Measurements from ENCODE around the gene CDKAL1. TPM values are rescaled to one million over a fixed set of nuclear protein-coding genes. Genes with fewer than 3 reads are reported as not detected.

The CDKAL1 gene
- total and polyA plus RNA-seq, 11 donors, result 3.2 to 14.3 (median 9.3) TPM

GRCh38 chr6:21235162-21235561, 700.9 kb downstream of the CDKAL1 start:
- Histone ChIP-seq H3K27me3 (no peaks in the 10 kb centered on the region), H3K27ac (no peak overlapping the region), H3K4me1 (no peaks in the 10 kb centered on the region), H3K9me3 (peaks cover 0 to 29% (median 12%) of the 10 kb centered on the region in 12 donors), H3K4me3 (no peak overlapping the region), H3K36me3 (peaks cover 0 to 26% (median 16%) of the 10 kb centered on the region in 9 donors)
- intact Hi-C loops (cut with DNase I), result no loop called here
- TF ChIP-seq, protein P1, sequence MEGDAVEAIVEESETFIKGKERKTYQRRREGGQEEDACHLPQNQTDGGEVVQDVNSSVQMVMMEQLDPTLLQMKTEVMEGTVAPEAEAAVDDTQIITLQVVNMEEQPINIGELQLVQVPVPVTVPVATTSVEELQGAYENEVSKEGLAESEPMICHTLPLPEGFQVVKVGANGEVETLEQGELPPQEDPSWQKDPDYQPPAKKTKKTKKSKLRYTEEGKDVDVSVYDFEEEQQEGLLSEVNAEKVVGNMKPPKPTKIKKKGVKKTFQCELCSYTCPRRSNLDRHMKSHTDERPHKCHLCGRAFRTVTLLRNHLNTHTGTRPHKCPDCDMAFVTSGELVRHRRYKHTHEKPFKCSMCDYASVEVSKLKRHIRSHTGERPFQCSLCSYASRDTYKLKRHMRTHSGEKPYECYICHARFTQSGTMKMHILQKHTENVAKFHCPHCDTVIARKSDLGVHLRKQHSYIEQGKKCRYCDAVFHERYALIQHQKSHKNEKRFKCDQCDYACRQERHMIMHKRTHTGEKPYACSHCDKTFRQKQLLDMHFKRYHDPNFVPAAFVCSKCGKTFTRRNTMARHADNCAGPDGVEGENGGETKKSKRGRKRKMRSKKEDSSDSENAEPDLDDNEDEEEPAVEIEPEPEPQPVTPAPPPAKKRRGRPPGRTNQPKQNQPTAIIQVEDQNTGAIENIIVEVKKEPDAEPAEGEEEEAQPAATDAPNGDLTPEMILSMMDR (IDR thresholded peaks at IDR 0.05), result no peak
- TF ChIP-seq POLR2A (IDR thresholded peaks at IDR 0.05), result no peak
- DNase-seq (no peak), ATAC-seq (no peak)

DNA sequence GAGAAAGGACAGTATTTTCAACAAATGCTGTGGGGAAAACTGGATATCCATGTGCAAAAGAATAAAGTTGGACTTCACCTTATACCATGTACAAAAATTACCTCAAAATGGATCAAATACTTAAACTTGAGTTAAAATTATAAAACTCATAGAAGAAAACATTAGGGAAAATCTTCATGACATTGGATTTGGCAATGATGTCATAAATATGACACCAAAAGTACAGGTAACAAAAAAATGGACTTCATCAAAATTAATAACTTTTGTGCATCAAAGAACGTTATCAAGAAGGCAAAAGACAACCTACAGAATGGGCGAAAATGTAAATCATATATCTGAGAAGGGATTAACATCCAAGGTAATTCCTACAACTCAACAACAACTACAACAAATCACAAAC, 704.0 kb downstream of the CDKAL1 start:
- Histone ChIP-seq H3K4me3 (no peak overlapping the region), H3K27ac (no peak overlapping the region), H3K27me3 (no peaks in the 10 kb centered on the region), H3K4me1 (no peaks in the 10 kb centered on the region), H3K9me3 (peaks cover 0 to 34% (median 12%) of the 10 kb centered on the region in 12 donors), H3K36me3 (peaks cover 0 to 2% (median 0%) of the 10 kb centered on the region in 9 donors)
- TF ChIP-seq, protein P1 (IDR thresholded peaks at IDR 0.05), result no peak
- no peak for TF ChIP-seq POLR2A (IDR thresholded peaks at IDR 0.05)
- DNase-seq (no peak), ATAC-seq (no peak)
- intact Hi-C loops (cut with DNase I), result no loop called here
- WGBS, 4 donors, result 88 to 97% (median 96%) methylated on average over 2 of the region's 2 CpGs

GRCh38 chr6:21240709-21241108, 706.5 kb downstream of the CDKAL1 start:
- no peak for TF ChIP-seq POLR2A (IDR thresholded peaks at IDR 0.05)
- TF ChIP-seq, protein P1 (IDR thresholded peaks at IDR 0.05), result no peak
- H3K27me3 ChIP-seq, result no peaks in the 10 kb centered on the region
- H3K36me3 ChIP-seq, result no peaks in the 10 kb centered on the region
- peaks cover 0 to 29% (median 12%) of the 10 kb centered on the region in 12 donors for H3K9me3 ChIP-seq
- DNase-seq (no peak), ATAC-seq (no peak)
- H3K4me1 ChIP-seq, result no peaks in the 10 kb centered on the region
- intact Hi-C loops (cut with DNase I), result loop anchor here in 1 of 10 donors (10.0 kb wide), 1 partner anchor 1184 kb away; no protein-coding TSS in a partner anchor
- H3K27ac ChIP-seq, result no peak overlapping the region
- WGBS, 4 donors, result 94 to 98% (median 97%) methylated on average over 2 of the region's 2 CpGs
- H3K4me3 ChIP-seq, result no peak overlapping the region

DNA sequence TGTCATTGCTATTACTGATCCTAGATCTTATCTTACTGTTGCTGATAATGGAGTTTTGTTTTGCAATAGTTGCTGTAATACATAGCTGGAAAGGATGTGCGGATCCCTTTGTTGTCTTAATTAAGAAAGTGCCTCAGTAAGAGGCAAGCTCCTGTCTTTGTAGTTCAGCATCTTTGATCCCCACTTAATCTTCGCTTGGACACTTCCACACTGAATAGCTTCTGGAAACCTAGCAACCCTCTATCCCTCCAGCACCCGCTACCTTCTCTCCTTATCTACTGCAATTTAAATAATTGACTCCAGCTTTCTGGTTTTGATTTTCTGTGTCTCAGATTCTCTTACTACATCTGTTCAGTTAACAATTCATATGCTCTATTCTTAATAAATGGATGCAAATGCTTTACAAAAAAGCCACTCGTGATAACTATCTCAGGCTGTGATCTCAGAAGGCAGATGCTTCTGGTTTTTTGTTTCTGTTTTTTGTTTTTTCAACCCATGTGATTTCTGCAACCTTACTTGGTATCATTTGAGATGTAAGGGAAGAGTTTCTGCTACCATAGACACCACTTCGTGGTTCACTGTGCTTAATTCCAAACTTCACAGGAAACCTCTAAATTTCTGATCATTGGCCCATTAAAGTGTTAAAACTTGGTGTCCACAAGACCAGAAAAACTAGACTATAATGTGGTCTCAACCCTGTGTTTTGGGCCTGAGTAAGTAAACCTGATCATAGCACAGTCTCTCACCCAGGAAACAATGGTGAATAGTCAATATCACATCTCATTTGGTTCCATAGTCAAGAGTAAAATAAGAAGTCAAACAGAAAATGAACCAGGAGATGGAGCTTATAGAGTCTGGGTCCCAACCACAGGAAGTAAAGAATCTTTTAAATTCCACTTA, 707.2 kb downstream of the CDKAL1 start:
- no peak overlapping the region for H3K27ac ChIP-seq
- H3K36me3 ChIP-seq, result no peaks in the 10 kb centered on the region
- intact Hi-C loops (cut with DNase I), result loop anchor here in 1 of 10 donors (10.0 kb wide), 1 partner anchor 1183 kb away; no protein-coding TSS in a partner anchor
- no peaks in the 10 kb centered on the region for H3K27me3 ChIP-seq
- no peak for ATAC-seq
- no peak for TF ChIP-seq POLR2A (IDR thresholded peaks at IDR 0.05)
- TF ChIP-seq, protein P1 (IDR thresholded peaks at IDR 0.05), result no peak
- H3K9me3 ChIP-seq, result peaks cover 0 to 29% (median 12%) of the 10 kb centered on the region in 12 donors
- no peak overlapping the region for H3K4me3 ChIP-seq
- 84 to 93% (median 90%) methylated on average over 5 of the region's 5 CpGs for WGBS, 4 donors
- H3K4me1 ChIP-seq, result no peaks in the 10 kb centered on the region
- DNase-seq, result no peak
